MCF 10A (cell line): Measurements from ENCODE around the gene AUTS2. TPM values are rescaled to one million over a fixed set of nuclear protein-coding genes. Genes with fewer than 3 reads are reported as not detected.

Experiments used
- BruUV-seq: library from RNA; stranded (reverse); fragments of 400-500 nt; replicated peaks from 2 replicates; lab custom pipeline; 2021; lab: Mats Ljungman, UMichigan
- CTCF ChIA-PET: fragments of 300-600 bp; sonication (Branson Sonifier 250); formaldehyde crosslinking; extraction: SDS; loops from one replicate; lab custom pipeline; 2021; ENCODE audit warnings: antibody characterized with exemption, inconsistent platforms; lab: Yijun Ruan, JAX
- POLR2A ChIA-PET: fragments of 300-600, 350-650 bp; sonication (Branson Sonifier 250); formaldehyde crosslinking; extraction: SDS; loops from one replicate; lab custom pipeline; 2020; ENCODE audit warnings: antibody characterized with exemption, inconsistent platforms; lab: Yijun Ruan, JAX
- DNase-seq: peaks from one replicate; pipeline ENCODE4 v3.0.0-alpha.2; 2018; ENCODE audit not compliant: unreplicated experiment
- H3K27ac Mint-ChIP-seq: one replicate; pipeline ENCODE4 v1.8.0; 2022; ENCODE audit warnings: mild to moderate bottlenecking, low read depth, mixed read lengths; ENCODE audit not compliant: unreplicated experiment
- H3K27me3 Mint-ChIP-seq: one replicate; pipeline ENCODE4 v1.8.0; 2022; ENCODE audit warnings: mixed read lengths; ENCODE audit not compliant: insufficient read depth, unreplicated experiment
- H3K36me3 Mint-ChIP-seq: one replicate; pipeline ENCODE4 v1.8.0; 2022; ENCODE audit warnings: mild to moderate bottlenecking, moderate library complexity, mixed read lengths; ENCODE audit not compliant: insufficient read depth, unreplicated experiment
- H3K4me1 Mint-ChIP-seq: one replicate; pipeline ENCODE4 v1.8.0; 2022; ENCODE audit warnings: mixed read lengths; ENCODE audit not compliant: insufficient read depth, unreplicated experiment
- H3K4me3 Mint-ChIP-seq: one replicate; pipeline ENCODE4 v1.8.0; 2022; ENCODE audit warnings: mild to moderate bottlenecking, moderate library complexity, mixed read lengths; ENCODE audit not compliant: unreplicated experiment
- H3K9me3 Mint-ChIP-seq: one replicate; pipeline ENCODE4 v1.8.0; 2022; ENCODE audit warnings: mixed read lengths; ENCODE audit not compliant: unreplicated experiment
- intact Hi-C: fragments of 100-400 bp; cut with micrococcal nuclease; formaldehyde crosslinking; loops from 2 replicates; pipeline ENCODE4 v1.14.1; 2022
- total RNA-seq: library from RNA; stranded (reverse); gene quantifications from 2 replicates; pipeline ENCODE4 v1.2.3, GENCODE V29; 2022
- TF ChIP-seq, protein P1 (sequence below): fragments of 200-600 bp; IDR thresholded peaks from one replicate; pipeline ENCODE4 v1.8.0; 2022; ENCODE audit warnings: antibody characterized with exemption, mild to moderate bottlenecking; ENCODE audit not compliant: unreplicated experiment

The AUTS2 gene
- total RNA-seq, 1 experiment from 2014 or later = 1.3 TPM

DNA sequence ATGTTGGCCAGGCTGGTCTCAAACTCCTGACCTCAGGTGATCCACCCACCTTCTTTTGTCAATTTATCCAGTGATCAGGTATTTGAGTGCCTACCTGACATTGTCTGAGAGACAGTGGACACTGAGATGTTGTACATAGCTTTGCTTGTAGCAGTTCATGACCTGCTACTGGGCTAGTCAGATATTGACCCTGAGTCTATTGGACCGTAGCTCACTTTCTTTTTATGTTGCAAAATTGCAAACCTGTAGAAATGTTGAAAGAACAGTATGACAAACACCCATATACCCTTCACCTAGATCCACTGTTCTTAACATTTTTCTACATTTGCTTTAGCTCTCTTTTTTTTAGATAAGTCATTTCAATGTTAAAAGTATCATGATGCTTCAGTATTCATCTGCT lies 1123.2 kb downstream of the AUTS2 start:
- intact Hi-C loops = no loop called here
- no peaks in the 10 kb centered on the region for H3K9me3 Mint-ChIP-seq
- no TSS peak for BruUV-seq
- H3K36me3 Mint-ChIP-seq = no peaks in the 10 kb centered on the region
- no peak overlapping the region for H3K4me3 Mint-ChIP-seq
- no peaks in the 10 kb centered on the region for H3K4me1 Mint-ChIP-seq
- TF ChIP-seq, protein P1, sequence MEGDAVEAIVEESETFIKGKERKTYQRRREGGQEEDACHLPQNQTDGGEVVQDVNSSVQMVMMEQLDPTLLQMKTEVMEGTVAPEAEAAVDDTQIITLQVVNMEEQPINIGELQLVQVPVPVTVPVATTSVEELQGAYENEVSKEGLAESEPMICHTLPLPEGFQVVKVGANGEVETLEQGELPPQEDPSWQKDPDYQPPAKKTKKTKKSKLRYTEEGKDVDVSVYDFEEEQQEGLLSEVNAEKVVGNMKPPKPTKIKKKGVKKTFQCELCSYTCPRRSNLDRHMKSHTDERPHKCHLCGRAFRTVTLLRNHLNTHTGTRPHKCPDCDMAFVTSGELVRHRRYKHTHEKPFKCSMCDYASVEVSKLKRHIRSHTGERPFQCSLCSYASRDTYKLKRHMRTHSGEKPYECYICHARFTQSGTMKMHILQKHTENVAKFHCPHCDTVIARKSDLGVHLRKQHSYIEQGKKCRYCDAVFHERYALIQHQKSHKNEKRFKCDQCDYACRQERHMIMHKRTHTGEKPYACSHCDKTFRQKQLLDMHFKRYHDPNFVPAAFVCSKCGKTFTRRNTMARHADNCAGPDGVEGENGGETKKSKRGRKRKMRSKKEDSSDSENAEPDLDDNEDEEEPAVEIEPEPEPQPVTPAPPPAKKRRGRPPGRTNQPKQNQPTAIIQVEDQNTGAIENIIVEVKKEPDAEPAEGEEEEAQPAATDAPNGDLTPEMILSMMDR = no peak
- no peak overlapping the region for H3K27ac Mint-ChIP-seq
- ChIA-PET CTCF (interaction anchor here (0.9 kb wide), 1 partner anchor 23 kb away, joined by 4 read pairs; no protein-coding TSS in a partner anchor), POLR2A (interaction anchor here (0.6 kb wide), 1 partner anchor 415 kb away, joined by 4 read pairs; no protein-coding TSS in a partner anchor)
- no peak for DNase-seq
- H3K27me3 Mint-ChIP-seq = no peaks in the 10 kb centered on the region

DNA sequence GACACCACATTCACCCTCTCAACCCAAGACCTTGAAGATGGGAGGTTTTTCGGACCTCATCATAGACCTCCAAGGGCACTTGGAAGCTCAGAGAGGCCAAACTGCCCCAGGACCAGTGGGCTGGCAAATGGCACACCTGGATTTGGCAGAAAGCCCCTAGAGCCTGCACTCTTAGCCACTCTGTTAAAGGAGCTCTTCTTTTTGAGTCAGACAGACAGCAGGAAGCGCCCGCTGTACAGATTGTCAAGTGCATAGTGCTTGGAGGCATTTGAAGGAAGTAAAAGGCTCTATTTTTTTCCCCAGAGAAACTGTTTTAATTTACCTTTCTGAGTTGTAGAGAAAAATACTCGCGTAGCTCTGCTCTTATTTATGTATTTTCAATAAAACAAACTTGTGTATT lies 1125.1 kb downstream of the AUTS2 start:
- DNase-seq = no peak
- no TSS peak for BruUV-seq
- TF ChIP-seq, protein P1 = no peak
- Mint-ChIP-seq H3K27ac (no peak overlapping the region), H3K27me3 (no peaks in the 10 kb centered on the region), H3K4me3 (no peak overlapping the region), H3K4me1 (no peaks in the 10 kb centered on the region), H3K36me3 (no peaks in the 10 kb centered on the region), H3K9me3 (no peaks in the 10 kb centered on the region)
- POLR2A ChIA-PET = no interaction called here
- intact Hi-C loops = no loop called here
- CTCF ChIA-PET = no interaction called here

DNA sequence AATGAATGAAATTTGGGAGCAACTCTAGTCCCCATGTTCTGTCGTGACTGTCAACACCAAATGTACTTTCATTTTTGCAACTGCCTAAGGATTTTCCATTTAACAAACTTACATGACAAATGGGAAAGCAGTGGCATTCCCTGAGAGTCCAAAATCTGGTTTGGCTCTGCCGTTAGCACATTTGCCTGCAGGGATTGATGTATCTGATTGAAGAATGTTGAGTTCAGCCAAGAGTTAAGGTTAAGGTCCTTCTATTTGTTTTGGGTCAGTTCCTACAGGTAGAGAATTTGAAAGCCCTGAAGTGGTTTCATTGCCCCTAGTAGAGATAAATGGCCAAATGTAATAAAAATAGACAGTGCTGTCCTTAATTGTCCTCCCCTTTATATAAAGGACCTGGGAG lies 1127.2 kb downstream of the AUTS2 start:
- no peak overlapping the region for H3K4me3 Mint-ChIP-seq
- POLR2A ChIA-PET = no interaction called here
- CTCF ChIA-PET = no interaction called here
- intact Hi-C loops = no loop called here
- no TSS peak for BruUV-seq
- no peak for DNase-seq
- no peak overlapping the region for H3K27ac Mint-ChIP-seq
- H3K4me1 Mint-ChIP-seq = no peaks in the 10 kb centered on the region
- no peaks in the 10 kb centered on the region for H3K27me3 Mint-ChIP-seq
- H3K9me3 Mint-ChIP-seq = peaks cover 8% of the 10 kb centered on the region
- H3K36me3 Mint-ChIP-seq = no peaks in the 10 kb centered on the region
- TF ChIP-seq, protein P1 = no peak

DNA sequence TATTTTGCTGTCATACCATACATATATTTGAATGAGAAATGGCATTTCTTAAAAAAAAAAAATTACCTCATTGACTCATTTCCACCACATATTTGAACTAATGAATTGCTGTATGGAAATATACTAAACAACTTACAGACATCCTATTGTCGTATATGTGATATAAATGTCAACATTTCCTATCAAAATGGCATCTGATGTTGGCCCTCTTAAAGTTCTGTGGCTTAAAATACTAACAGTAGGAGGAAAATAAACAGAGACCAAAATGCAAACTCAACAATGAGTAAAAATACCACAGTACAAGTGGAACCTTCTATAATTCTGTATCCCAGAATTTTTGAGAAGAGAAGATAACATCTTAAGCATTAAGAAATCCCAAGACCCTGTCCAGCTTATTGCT lies 1128.0 kb downstream of the AUTS2 start:
- H3K36me3 Mint-ChIP-seq = no peaks in the 10 kb centered on the region
- TF ChIP-seq, protein P1 = no peak
- H3K4me1 Mint-ChIP-seq = no peaks in the 10 kb centered on the region
- H3K9me3 Mint-ChIP-seq = peaks cover 8% of the 10 kb centered on the region
- no TSS peak for BruUV-seq
- ChIA-PET CTCF (no interaction called here), POLR2A (no interaction called here)
- H3K27me3 Mint-ChIP-seq = no peaks in the 10 kb centered on the region
- intact Hi-C loops = no loop called here
- H3K27ac Mint-ChIP-seq = no peak overlapping the region
- H3K4me3 Mint-ChIP-seq = no peak overlapping the region
- no peak for DNase-seq
